T-helper 1 cell treated with Interleukin-12 subunit alpha and Interleukin-12 subunit beta and Interleukin-4 antibody, amounts not matched to agents 30 ng/mL and 1 ng/mL, for 36 hours (primary cell): ENCODE measurements around the gene CST3. TPM values are rescaled to one million over a fixed set of nuclear protein-coding genes. Genes with fewer than 3 reads are reported as not detected.
"Not testable (repeated sequence)": the region's sequence is repeated elsewhere in the genome, so short reads cannot be mapped to it uniquely, and the experiment has no call there.

Experiments
- intact Hi-C: fragments of 100-400 bp; cut with micrococcal nuclease; formaldehyde crosslinking; loops from one replicate; pipeline ENCODE4 v1.15.1; 2024
- total RNA-seq: library from RNA; stranded (reverse); gene quantifications from 2 replicates; pipeline ENCODE4 v1.2.3, GENCODE V29; 2022

CST3 gene
- total RNA-seq, 1 donor from 2014 or later = 0.83 TPM

DNA sequence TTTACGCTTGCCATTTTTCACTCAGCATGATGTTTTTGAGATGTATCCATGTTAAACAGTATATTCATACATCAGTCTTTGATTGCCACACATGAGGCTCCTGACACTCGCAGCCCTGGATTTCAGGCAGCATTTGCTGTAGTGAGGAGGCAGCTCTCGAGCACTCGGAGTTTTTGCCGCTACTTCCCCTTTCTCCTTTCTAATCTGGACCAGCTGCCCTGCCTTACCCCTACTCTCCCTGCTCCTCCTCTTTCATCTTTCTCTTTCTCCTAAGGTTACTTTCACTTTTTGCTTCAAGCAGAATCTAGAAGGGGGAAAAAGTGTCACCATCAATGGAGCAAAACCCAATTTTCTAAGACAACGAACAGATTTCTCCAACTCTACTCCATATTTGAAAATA is 5.9 kb upstream of the CST3 start:
- intact Hi-C loops = no loop called here

DNA sequence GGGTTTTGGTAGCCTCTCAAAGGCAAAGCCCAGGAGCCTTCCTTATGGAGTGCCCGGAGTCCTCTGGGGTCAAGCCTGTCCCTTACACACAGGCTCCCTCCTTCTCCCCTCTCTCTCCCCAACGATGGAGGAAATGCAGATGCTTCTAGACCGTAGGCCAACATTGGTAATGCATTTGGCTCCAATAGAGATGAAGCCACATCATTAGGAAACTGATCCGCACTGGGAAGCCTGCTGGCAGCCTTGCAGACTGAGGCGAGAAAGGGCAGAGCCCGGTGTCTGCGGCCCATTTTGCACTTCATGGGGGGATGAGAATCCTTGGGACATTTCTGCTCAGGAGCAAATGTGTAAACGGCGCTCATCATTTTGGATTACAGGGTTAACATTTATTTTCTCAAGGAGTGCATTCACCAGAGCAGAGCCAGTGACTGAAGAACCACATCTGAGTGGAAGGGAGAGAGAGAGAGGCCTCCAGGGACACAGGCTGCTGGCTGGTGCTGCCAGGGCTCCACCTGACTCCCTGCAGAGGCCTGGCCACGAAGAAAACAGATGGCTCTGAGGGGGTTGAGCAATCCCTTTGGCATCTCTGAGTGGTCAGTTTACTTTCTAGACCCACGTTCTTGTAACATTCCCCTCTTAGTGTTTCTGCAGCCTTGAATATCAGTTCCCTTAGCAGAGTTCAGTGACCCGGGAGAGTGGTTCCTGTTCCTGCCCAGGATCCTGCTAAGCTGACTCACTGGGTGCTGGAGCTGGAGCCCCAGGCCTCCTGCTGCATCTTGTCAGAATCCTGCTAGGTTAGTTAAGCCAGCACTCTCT is 4.4 kb upstream of the CST3 start:
- intact Hi-C loops = no loop called here

DNA sequence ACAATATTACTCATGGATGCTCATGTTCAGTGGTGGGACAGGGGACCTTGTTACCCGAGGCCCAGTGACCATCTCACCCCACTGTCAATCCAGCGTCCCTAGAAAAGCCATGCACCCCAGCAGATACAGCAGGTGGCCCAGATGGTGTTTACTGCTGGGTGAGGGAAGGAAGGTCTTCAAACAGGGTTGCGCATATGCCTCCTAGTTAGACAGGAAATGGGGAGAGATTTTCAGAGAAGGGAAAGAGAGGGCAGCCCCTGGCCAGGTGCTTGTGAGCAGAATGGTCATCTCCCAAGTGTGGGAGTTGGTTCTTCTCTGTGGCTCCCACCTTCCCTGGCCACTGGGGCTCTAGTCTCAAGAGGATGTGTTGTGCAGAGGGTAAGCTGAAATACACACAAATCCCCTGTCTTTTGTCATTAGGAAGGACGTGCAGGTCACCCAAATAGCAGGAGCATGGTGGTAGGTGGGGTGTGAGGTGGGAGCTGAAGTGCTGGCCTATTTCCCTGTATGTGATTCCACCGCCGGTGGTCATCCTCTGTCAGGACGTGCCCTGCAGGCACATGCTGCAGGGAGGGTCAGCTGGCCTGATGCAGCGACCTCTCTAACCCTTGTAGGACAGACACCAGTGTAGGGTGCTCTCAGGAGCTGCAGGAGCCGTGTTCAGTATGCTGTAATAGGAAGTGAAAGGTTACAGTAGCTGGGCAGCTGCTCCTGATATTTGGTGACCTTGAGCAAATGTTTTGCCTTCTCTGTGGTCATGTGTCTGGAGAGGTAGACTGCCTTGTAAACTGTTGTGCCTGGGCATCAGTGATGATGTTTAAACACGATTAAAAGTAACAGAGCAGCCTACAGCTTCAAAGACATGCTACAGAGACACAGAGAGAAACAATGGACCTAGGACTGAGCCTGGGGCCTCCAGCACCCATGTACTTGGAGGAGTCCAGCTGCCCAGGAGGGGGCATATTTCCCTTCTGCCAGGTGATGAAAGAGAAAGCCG is 3.2 kb upstream of the CST3 start:
- intact Hi-C loops = no loop called here

DNA sequence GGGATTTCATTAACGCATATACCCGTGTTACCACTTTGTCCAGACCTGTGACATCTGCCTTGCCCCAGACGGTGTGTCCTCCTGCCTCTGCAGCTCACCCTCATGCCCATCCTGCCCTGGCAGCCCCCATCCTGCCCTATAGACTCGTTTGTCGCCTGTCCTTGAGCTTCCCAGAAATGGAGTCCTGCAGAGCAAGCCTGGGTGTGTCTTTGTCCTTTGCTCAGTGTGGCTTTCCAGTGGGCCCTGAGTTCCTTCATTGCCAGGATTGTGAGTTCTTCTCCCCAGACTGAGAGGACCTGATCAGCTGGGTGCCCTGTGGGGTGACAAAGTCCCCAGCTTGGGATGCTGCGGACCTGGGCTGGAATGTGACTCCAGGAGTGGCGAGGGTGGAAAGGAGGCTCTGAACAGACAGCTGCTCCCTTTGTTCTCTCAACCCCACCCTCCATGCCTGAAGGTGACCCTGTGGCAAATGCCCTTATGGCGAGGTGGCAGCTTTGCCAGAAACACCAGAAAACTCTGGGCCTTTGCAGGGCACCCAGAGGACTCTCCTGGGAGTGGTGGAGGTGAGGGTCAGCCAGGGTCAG is 2.4 kb upstream of the CST3 start:
- intact Hi-C loops = no loop called here

DNA sequence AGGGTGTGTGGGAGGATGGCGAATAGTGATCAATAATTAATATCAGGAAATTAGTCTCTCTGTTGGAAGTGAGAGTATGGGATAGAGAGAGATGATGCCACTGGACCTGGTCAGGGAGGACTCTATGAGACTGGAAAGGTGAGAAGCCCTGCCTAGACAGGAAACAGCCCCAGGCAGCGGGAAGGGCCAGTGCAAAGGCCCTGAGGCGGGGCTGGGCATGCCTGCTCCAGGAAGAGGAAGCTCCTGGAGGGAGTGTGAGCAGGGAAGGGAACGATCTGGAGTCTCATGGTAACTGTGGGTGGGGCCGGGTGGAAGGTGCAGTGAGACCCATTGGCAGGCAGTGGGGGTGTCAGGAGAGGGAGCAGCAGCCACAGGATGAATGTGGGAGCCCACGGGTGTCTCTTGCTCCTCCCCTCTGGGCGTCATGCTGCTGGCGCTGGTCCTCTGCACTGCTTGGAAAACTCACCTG is 1.8 kb upstream of the CST3 start:
- intact Hi-C loops = no loop called here

DNA sequence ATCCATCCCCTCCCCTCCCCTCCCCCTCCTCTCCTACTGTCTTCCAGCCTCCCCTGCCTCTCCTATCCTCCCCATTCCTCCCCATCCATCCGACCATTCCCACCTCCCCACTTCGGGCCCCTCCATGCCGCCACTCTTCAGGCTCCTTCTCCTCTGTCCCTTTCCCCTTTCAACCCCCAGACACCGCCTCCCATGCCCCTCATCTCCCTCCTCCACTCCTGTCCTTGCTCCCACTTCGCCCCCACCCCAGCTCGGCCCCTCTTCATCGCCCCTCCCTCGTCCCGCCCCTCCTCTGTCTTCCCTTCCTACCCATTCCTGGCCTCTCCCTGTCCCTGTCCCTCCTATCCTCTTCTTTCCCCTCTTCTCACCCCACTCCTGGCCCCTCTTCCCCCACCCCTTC is 554 bp upstream of the CST3 start:
- intact Hi-C loops = no loop called here

DNA sequence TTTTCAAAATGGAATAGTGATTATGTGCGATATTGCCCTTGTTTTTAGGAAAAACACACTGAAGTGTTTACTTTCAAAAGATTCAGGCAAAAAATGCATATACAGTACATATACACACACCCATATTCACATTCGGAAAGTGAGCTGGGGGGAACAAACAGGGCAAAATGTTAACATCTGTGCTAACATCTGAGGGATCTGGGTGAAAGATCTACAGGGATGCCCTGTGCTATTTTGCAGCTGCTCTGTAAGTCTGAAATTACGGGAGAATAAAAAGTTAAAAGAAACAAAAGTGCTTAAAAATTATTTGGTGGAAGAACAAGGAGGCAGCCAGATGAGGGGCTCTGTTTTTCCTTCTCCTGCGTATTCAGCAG is 860 bp downstream of the CST3 start:
- intact Hi-C loops = no loop called here

DNA sequence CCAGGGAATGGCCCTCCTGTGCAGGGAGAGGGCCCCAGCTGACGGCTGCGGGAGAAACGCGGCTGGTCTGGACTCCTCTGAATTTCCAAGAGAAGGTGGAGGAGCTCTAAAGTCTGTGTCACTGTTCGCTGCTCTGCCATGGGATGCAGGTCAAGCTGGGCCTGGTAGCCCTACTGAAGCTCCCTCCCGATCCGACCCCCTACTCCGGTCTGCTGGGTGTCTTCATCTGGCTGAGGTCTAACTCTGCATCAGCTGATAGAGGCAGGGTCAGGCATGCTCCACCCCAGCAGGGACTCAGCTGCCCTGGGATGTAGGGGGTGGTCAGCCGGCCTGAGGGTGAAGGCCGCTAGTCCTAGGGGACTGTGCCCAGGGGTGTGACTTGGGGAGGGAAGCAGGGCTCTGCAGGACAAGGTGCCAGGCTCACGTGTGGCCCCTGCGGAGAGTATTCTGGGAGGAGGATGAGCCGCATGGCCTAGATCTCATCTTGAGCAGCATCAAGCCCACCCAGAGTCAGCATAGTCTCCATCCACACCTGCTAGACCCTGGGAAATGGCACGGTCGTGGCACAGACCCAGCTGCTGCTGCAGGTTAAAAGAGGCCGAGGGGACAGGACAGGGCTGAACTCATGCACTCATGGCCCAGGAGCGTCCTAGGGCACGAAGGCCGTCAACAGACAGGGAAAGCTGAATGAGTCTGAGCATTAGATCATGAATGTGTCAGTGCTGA is 1.4 kb downstream of the CST3 start:
- intact Hi-C loops = no loop called here

DNA sequence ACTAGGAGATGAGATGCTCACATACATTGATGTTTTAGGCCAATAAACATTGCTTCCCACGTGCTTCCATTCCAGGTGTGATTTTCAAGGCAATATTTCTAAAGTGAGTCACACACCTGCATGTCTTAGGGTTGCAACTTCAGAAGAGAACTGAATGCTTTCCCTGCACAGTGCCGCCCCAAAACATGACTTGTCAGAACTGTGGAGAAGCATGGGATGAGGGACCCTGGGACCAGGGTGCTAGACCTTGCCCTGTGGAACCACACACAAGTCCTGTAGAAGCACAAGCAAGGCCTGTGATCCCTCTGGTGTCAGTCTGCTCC is 2.0 kb downstream of the CST3 start:
- intact Hi-C loops = not testable (repeated sequence)

DNA sequence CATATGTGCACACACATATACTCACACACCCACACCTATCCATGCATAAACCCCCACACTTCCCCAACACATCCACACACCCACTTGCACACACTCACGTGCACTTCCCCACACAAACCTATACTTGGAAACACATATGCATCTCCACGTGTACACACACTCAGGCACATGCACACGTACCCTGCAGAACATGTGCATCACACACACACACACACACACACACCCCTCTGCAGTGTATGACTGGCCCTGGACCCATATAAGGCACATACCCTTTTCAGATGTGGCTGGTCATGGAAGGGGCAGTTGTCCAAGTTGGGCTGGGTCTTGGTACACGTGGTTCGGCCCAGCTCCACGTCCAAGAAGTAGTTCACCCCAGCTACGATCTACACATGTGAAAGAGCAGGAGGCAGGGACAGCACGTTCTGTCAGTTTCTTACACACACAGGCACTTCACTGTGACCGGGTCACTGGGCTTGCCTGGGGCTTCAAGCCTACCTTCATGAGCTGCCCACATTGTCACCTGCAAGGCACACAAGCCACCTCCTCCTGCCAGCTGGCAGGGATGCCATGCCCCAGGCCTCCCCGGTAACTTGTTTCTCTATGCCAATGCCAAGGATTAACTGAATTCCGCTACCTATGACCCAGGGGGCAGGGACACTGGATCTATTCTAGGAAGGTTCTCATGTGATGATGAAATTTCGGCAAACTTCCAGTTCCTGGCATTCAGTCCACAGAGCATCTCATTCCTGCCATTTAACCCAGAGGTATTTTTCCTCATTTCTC is 2.6 kb downstream of the CST3 start:
- intact Hi-C loops = no loop called here

DNA sequence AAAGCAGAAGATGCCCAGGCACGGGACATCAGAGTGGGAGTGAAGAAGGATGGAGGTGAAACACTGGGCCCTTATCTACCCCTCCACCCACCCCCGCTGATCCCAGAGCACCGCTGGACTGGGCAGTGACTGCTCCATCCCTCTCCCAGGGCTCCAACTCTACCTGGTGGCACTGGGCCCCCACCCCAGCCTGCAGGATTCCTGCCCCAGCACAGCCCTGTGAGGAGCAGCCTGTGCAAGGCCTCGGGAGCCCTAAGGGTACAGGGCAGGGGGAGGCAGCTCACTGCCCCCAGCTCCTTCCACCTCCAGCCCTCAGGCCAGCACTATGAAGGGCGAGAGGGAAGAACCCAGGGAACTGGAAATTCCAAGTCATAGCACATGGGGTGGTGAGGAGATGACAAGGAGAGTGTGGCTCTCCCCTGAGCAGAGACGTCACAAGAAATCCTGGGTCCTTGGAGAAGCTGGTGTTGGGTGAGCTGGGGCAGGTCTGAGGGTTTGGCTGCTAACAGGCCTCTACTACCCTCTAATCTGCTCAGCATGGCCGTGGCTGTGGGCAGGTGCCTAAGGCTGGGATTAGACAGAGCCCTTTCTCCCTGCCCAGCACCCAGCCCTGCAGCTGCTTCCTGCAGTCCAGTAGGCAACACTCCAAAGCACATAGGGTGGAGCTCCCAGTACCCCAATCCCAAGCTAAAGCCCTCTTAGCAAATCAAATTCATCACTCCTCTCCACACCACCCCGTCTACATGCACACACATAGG is 3.5 kb downstream of the CST3 start:
- intact Hi-C loops = no loop called here

DNA sequence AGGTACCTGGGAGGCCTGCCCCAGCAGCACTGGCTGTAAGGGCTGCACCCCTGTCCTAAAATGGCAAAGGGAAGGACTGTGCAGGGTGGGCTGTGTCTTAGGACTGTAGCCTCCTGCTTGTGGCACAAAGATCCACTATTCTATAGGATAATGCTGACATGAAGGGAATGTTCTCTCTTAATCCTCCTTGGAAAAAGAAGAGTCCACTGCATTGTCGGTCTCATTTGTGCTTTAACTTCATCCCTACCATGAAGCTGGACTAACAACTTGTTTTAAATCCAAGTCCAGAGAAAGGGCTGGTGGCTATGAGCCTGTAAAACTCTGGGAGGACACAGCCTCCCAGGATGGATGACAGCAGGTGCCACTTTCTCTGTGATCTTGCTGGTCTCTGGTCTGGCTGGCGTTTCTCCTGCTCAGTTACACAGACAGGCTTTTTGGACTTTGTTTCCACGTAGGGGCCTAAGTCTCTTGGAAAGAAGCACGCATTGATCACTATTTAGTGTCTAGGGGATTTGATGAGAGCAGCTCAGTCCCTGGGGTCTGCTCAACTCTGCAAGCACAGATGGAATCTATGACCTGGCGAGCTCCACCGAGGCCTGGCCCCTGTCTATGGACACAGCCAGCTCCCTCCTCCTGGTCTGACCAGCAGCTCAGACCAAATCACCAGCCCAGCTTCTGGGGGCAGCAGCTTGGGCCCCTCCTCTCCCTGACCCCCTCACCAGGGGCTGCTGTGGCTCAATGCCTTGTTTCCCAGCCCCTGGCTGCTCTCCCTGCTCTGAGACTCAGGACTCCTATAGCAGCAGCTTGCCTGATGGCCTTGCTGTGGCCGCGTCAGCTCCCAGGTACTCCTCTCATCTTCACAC is 4.8 kb downstream of the CST3 start:
- intact Hi-C loops = no loop called here

DNA sequence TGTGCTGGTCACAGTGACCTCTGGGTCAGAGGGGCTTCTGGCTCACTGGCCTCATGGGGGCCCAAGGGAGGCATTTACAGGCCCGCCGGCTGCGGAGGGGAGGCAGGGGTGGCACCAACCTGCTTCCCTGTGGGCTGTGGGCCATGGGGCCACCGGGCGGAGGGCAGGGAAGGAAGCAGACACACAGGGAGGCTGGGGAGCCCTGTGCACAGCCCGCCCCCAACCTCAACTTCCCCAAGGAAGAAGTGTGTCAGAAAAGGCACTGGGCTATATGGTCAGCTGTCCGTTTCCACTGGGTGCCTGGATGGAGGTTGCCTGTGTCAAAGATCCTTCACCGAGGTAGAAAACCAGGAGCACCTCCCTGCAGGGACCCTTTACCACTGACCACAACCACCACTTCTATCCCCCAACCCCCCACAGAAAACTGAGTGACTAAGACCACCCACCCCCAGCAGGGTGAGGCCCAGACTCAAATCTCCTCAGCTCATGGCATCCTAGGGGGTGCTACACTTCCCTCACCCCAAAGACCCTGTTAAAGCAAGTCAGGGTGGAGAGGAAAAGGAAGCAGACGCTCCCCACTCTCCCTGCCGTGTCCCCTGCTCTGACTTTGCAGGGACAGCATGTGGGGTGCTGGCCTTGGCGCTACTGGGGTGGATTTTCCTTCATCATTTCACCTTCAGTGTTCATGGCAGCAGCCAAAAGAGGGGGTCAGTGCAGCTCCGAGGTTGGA is 5.6 kb downstream of the CST3 start:
- intact Hi-C loops = no loop called here

DNA sequence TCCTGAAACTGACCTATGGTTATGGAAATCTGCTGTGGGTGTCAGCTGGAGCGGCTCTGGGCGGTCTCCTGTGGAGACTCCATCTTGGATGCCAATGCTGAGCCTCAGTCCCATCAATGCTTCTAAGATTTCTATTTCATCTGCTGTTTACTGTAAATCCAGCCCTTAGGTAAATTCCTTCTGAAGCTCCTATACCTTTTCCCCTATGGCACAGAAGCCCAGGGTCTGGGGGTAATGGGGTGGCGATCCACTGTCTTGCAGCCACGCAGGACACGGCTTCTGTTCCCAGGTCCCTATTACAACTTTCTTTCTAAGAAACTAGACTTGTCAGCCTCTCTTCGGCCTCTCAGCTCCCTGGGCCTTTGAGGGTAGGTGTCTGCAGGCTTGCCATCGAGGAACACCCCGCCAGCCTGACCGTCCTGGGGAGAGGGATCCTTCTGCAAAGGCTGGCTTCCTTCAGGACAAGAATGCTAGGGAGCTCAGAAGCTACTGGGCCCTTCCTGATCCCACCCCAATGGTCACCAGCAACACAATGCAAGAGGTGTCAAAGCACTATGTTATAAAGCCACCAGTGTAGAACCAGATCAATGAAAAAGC is 6.4 kb downstream of the CST3 start:
- intact Hi-C loops = no loop called here

DNA sequence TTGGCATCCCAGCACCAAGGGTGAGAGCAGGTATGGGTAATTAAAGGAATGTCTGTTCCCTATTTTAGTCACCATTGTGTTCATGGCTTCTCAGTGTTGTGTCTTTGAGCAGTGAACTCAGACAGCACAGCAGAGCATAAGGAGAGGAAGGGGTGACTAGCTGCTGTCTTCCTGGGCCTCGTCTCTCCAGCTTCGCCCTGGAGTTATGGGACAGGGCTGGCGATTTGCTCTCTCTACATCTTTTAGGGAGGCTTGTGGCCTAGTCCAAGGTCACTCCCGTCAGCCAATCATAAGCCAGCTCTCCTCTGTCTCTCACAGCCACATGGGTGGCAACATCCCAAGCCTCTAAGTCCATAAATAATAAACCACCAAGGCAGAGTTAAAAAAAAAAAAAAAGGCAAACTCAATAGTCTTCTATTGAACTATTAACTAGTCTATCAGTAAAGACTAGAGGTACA is 7.3 kb downstream of the CST3 start:
- intact Hi-C loops = no loop called here

DNA sequence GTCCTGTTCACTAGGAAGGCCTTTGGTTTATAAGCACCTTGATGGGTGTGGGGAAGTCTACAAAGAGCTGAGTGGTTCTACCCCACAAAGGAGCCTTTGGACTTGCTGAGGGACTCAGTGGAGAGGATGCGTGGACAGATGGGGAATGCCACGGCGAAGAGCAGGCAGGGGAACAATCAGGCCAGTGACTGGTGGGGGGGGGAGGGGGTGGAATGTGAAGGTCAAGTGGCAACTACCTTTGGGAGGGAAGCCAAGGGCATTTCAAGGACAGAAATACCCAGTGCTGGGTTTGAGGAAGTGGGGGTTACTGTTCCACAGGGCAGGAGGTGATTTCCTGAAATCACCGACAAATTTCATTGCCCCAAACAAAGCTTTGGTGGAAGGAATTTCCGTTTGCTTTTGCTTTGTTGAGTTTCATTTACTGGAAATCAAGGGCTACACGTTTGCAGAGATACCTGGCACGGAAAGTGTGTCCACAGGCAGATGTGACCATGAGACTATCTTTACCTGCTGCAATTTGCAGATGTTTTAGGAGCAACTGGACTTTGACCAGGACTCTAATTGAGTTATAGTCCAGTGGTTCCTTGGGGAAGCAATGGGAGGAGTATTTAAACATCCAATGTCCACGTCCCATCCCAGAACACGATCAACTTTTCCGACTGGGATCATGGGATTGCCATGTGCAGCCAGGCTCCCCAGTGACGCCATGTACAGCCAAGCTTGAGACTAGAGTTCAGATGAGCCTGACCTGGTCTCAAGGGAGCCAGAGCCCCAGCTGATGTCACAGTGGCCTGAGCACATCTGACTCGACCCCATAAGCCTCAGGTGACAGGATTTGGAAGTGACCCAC is 8.0 kb downstream of the CST3 start:
- intact Hi-C loops = no loop called here

DNA sequence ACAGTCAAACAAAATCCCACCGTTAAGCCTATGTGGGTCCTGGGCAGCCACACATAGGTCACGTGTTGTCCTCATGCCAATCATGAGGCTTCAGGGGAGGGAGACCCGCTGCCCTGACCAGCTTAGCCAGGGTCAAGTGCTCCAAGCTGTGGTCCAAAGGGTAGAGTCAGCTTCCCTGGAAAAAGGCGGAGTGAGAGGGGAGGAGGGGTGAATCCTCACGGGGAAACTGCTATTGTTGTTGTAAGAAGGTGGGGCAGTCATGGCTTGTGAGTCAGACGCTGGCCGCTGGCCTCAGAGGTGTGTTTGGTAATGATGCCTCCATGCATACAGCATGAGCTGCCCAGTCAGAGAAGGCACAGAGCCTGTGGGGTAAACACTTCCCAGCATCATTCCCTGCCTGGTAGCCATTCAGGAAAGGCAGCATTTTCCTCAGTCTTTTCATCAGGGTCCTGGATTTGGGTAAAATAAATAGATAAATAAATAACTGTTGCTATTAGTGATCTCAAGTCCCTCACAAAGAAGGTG is 8.7 kb downstream of the CST3 start:
- intact Hi-C loops = no loop called here
